NK-92 (cell line): ENCODE results near the gene SCTR.

Source experiments
- DNase-seq: peaks from one replicate; lab custom pipeline; 2025; ENCODE audit not compliant: unreplicated experiment; lab: John Stamatoyannopoulos, UW

The SCTR gene

GRCh38 chr2:119525614-119526013 is 1.3 kb upstream of the SCTR start:
- DNase-seq: no peak

GRCh38 chr2:119523383-119523951 is 816 bp downstream of the SCTR start:
- DNase-seq: no peak

- no peak for DNase-seq
These were observed 1.6 kb downstream of the SCTR start for GRCh38 chr2:119522671-119523070.

GRCh38 chr2:119521433-119522050 is 2.7 kb downstream of the SCTR start:
- DNase-seq: no peak

- DNase-seq: no peak
These were observed 3.4 kb downstream of the SCTR start for GRCh38 chr2:119520696-119521432.

GRCh38 chr2:119519057-119519408 is 5.2 kb downstream of the SCTR start:
- DNase-seq: no peak

- no peak for DNase-seq
These were observed 5.8 kb downstream of the SCTR start for GRCh38 chr2:119518401-119519056.

- DNase-seq: no peak
These were observed 6.8 kb downstream of the SCTR start for GRCh38 chr2:119517433-119517832.

- DNase-seq: no peak
These were observed 8.2 kb downstream of the SCTR start for GRCh38 chr2:119516121-119516520.

- no peak for DNase-seq
These were observed 10.5 kb downstream of the SCTR start for GRCh38 chr2:119513832-119514231.

GRCh38 chr2:119512946-119513345 is 11.3 kb downstream of the SCTR start:
- no peak for DNase-seq

- DNase-seq: no peak
These were observed 12.3 kb downstream of the SCTR start for GRCh38 chr2:119511989-119512388.

GRCh38 chr2:119508756-119509155 is 15.5 kb downstream of the SCTR start:
- no peak for DNase-seq

- DNase-seq: no peak
These were observed 27.6 kb downstream of the SCTR start for GRCh38 chr2:119496682-119497081.

- no peak for DNase-seq
These were observed 28.3 kb downstream of the SCTR start for GRCh38 chr2:119495948-119496347.

GRCh38 chr2:119494163-119494790 is 30.0 kb downstream of the SCTR start:
- no peak for DNase-seq

- no peak for DNase-seq
These were observed 32.3 kb downstream of the SCTR start for GRCh38 chr2:119491776-119492525.

- no peak for DNase-seq
These were observed 33.6 kb downstream of the SCTR start for GRCh38 chr2:119490653-119491195.

GRCh38 chr2:119490106-119490505 is 34.2 kb downstream of the SCTR start:
- no peak for DNase-seq

GRCh38 chr2:119489232-119489952 is 34.9 kb downstream of the SCTR start:
- DNase-seq: no peak
